Parathyroid adenoma (tissue), 2 donors: ENCODE results near the gene INTS3.

ENCODE experiments used
- H2AFZ ChIP-seq: fragments of 300-600 bp; sonication (generic); one replicate; pipeline ENCODE4 v1.7.0; 2017; ENCODE audit warnings: antibody characterized with exemption, mild to moderate bottlenecking
- H3K27ac ChIP-seq: fragments of 300-600 bp; sonication (generic); one replicate; pipeline ENCODE4 v1.7.0; 2017
- H3K27me3 ChIP-seq: fragments of 300-600 bp; sonication (generic); one replicate; pipeline ENCODE4 v1.7.0; 2017; ENCODE audit warnings: low read length; ENCODE audit not compliant: control insufficient read depth, insufficient read depth
- H3K36me3 ChIP-seq: fragments of 300-600 bp; sonication (generic); one replicate; pipeline ENCODE4 v1.7.0; 2017; ENCODE audit warnings: low read length; ENCODE audit not compliant: control insufficient read depth, insufficient read depth
- H3K4me1 ChIP-seq: fragments of 300-600 bp; sonication (generic); one replicate; pipeline ENCODE4 v1.7.0; 2017; ENCODE audit warnings: control low read depth
- H3K4me2 ChIP-seq: fragments of 300-600 bp; sonication (generic); one replicate; pipeline ENCODE4 v1.7.0; 2017; ENCODE audit warnings: low read length
- H3K4me3 ChIP-seq: fragments of 300-600 bp; sonication (generic); one replicate; pipeline ENCODE4 v1.7.0; 2017; ENCODE audit warnings: low read depth, low read length
- H3K79me2 ChIP-seq: fragments of 300-600 bp; sonication (generic); one replicate; pipeline ENCODE4 v1.7.0; 2017; ENCODE audit warnings: control low read depth
- H3K9ac ChIP-seq: fragments of 300-600 bp; sonication (generic); one replicate; pipeline ENCODE4 v1.7.0; 2017; ENCODE audit warnings: mild to moderate bottlenecking
- H3K9me3 ChIP-seq: fragments of 300-600 bp; sonication (generic); one replicate; pipeline ENCODE4 v1.7.0; 2017; ENCODE audit warnings: low read length; ENCODE audit not compliant: control insufficient read depth
- TF ChIP-seq, protein P1 (sequence below): fragments of 300-600 bp; sonication (generic); IDR thresholded peaks from one replicate; pipeline ENCODE4 v1.7.0; 2017; ENCODE audit warnings: antibody characterized with exemption, mild to moderate bottlenecking
- donor health status: primary hyperparathyroidism.

The INTS3 gene

DNA sequence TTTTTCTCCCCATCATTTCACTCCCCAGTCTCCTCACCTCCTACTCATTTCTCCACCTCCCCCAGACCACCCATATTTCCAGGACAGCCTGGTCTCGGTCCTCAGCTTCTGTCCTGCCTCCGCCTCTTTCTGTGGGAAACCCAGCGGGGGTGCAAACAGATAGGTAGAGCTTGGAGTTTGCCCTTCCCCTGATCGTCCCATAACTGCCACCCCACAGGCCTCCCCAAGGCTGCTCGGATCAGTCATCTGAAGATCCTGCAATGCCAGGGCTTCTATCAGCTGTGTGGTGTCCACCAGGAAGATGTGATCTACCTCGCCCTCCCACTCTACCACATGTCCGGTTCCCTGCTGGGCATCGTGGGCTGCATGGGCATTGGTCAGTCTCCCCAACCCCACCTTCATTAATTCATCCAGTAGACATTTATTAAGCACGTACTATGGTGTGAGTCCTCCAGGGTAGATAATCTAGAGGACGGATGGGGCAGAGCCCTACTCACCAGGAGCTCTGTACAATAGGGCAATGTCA, 49.1 kb downstream of the INTS3 start:
- Histone ChIP-seq H2AFZ (no peak overlapping the region), H3K27ac (peak overlapping the region; percentile 82), H3K4me1 (peaks cover 47% of the 10 kb centered on the region), H3K27me3 (no peaks in the 10 kb centered on the region), H3K9ac (no peak overlapping the region), H3K4me2 (peak overlapping the region; percentile 91), H3K79me2 (no peaks in the 10 kb centered on the region), H3K36me3 (no peaks in the 10 kb centered on the region), H3K9me3 (no peaks in the 10 kb centered on the region), H3K4me3 (no peak overlapping the region)
- TF ChIP-seq, protein P1, sequence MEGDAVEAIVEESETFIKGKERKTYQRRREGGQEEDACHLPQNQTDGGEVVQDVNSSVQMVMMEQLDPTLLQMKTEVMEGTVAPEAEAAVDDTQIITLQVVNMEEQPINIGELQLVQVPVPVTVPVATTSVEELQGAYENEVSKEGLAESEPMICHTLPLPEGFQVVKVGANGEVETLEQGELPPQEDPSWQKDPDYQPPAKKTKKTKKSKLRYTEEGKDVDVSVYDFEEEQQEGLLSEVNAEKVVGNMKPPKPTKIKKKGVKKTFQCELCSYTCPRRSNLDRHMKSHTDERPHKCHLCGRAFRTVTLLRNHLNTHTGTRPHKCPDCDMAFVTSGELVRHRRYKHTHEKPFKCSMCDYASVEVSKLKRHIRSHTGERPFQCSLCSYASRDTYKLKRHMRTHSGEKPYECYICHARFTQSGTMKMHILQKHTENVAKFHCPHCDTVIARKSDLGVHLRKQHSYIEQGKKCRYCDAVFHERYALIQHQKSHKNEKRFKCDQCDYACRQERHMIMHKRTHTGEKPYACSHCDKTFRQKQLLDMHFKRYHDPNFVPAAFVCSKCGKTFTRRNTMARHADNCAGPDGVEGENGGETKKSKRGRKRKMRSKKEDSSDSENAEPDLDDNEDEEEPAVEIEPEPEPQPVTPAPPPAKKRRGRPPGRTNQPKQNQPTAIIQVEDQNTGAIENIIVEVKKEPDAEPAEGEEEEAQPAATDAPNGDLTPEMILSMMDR = no peak

DNA sequence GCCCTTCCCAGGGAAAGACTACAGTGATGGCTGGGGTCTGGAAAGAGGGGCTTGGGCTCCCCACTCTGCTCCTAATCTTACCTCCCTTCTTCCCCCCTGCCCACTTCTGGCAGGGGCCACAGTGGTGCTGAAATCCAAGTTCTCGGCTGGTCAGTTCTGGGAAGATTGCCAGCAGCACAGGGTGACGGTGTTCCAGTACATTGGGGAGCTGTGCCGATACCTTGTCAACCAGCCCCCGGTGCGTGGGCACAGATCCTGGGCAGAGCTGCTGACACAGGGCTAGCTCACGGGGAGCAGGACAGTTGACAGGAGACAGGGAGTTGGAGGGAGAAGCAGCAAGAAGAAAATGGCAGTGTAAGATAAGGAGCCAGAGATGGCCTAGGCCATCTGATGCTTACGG, 49.8 kb downstream of the INTS3 start:
- no peaks in the 10 kb centered on the region for H3K79me2 ChIP-seq
- no peaks in the 10 kb centered on the region for H3K27me3 ChIP-seq
- H3K27ac ChIP-seq = peak overlapping the region; percentile 82
- no peak overlapping the region for H3K9ac ChIP-seq
- peak overlapping the region; percentile 29 for H3K4me2 ChIP-seq
- TF ChIP-seq, protein P1 = no peak
- no peak overlapping the region for H2AFZ ChIP-seq
- peaks cover 39% of the 10 kb centered on the region for H3K4me1 ChIP-seq
- H3K36me3 ChIP-seq = no peaks in the 10 kb centered on the region
- no peaks in the 10 kb centered on the region for H3K9me3 ChIP-seq
- no peak overlapping the region for H3K4me3 ChIP-seq

DNA sequence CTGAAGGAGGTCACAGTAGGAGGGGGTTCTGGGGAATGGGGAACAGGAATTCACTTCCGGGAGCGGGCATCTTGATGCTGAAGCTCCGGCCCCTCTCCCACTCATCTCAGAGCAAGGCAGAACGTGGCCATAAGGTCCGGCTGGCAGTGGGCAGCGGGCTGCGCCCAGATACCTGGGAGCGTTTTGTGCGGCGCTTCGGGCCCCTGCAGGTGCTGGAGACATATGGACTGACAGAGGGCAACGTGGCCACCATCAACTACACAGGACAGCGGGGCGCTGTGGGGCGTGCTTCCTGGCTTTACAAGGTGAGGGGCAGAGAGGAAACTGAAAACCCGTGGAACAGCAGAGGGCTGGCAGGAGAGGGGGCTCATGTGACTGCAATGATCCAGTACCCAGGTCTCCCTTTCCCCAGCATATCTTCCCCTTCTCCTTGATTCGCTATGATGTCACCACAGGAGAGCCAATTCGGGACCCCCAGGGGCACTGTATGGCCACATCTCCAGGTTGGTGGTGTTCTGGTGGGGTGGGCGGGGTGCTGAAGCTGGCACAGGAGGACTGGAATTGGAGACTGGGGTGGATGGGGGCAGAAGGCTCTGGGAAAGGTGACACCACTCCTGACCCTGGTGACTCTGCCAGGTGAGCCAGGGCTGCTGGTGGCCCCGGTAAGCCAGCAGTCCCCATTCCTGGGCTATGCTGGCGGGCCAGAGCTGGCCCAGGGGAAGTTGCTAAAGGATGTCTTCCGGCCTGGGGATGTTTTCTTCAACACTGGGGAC, 50.4 kb downstream of the INTS3 start:
- Histone ChIP-seq H3K27me3 (no peaks in the 10 kb centered on the region), H2AFZ (no peak overlapping the region), H3K9me3 (no peaks in the 10 kb centered on the region), H3K9ac (no peak overlapping the region), H3K4me1 (peaks cover 39% of the 10 kb centered on the region), H3K4me2 (peak overlapping the region; percentile 29), H3K4me3 (no peak overlapping the region), H3K79me2 (no peaks in the 10 kb centered on the region), H3K27ac (peak overlapping the region; percentile 82), H3K36me3 (no peaks in the 10 kb centered on the region)
- TF ChIP-seq, protein P1 = no peak

DNA sequence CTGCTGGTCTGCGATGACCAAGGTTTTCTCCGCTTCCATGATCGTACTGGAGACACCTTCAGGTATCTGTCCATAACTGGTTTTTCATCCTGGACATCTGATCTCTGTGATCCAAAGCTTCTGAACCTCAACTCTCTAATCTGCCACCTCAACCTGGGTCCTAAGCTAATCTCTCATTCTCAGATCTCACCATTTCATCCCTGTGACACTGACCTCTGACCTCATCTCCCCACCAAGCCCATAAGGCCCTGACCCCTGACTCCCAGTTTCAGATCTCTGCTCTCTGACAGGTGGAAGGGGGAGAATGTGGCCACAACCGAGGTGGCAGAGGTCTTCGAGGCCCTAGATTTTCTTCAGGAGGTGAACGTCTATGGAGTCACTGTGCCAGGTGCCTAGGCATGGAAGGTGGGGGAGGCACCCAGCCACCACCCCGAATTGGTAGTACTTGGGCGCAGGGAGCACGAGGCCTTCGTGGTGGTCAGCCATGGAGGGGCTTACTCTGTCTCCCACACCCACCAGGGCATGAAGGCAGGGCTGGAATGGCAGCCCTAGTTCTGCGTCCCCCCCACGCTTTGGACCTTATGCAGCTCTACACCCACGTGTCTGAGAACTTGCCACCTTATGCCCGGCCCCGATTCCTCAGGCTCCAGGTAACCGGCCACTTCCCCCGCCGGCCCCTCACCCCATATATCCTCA, 51.1 kb downstream of the INTS3 start:
- H3K36me3 ChIP-seq = no peaks in the 10 kb centered on the region
- no peaks in the 10 kb centered on the region for H3K9me3 ChIP-seq
- no peak overlapping the region for H3K4me2 ChIP-seq
- TF ChIP-seq, protein P1 = no peak
- peaks cover 39% of the 10 kb centered on the region for H3K4me1 ChIP-seq
- no peaks in the 10 kb centered on the region for H3K27me3 ChIP-seq
- no peak overlapping the region for H3K9ac ChIP-seq
- H2AFZ ChIP-seq = no peak overlapping the region
- no peaks in the 10 kb centered on the region for H3K79me2 ChIP-seq
- no peak overlapping the region for H3K4me3 ChIP-seq
- peak overlapping the region; percentile 82 for H3K27ac ChIP-seq
